ENCODE results near the gene TUBB2A. TPM values are rescaled to one million over a fixed set of nuclear protein-coding genes. Genes with fewer than 3 reads are reported as not detected.

The TUBB2A gene
- total and polyA plus RNA-seq, 2 of the 13 experiments (the other 11 are each of a cell fraction or from before 2014, with no cell fraction given): 35.3 to 106 TPM

GRCh38 chr6:3118353-3119039, 38.8 kb downstream of the TUBB2A start, which contains the start of gene BPHL (continued):
- TF ChIP-seq ZNF704 (CRISPR knock-in tag; IDR thresholded peaks at IDR 0.05; ENCODE audit: borderline replicate concordance) (peak; percentile 89), MBNL3 (CRISPR knock-in tag; conservative IDR thresholded peaks at IDR 0.05) (0 out of 2 replicates have a peak, but pooled peaks have one; percentile 60), SRSF9 (IDR thresholded peaks at IDR 0.05; ENCODE audit: borderline replicate concordance, insufficient read depth, low read depth, low read length, poor library complexity, severe bottlenecking) (no peak), ZNF703 (CRISPR knock-in tag; IDR thresholded peaks at IDR 0.05; ENCODE audit: borderline replicate concordance) (no peak), SRSF1 (optimal IDR thresholded peaks at IDR 0.05; ENCODE audit: low read depth, low read length) (peak; percentile 54), KDM1A (CRISPR knock-in tag; IDR thresholded peaks at IDR 0.05) (no peak), ZNF644 (CRISPR knock-in tag; IDR thresholded peaks at IDR 0.05; ENCODE audit: low read depth) (0 out of 2 replicates have a peak, but pooled peaks have one; percentile 41), TFDP1 (CRISPR knock-in tag; IDR thresholded peaks at IDR 0.05; ENCODE audit: borderline replicate concordance) (peak; percentile 82), CHD4 (IDR thresholded peaks at IDR 0.05; ENCODE audit: borderline replicate concordance, low read length) (no peak), ZNF772 (CRISPR knock-in tag; IDR thresholded peaks at IDR 0.05) (peak; percentile 89), ASH2L (IDR thresholded peaks at IDR 0.05; ENCODE audit: insufficient read length, low read depth, low read length) (peak; percentile 82), SNAPC2 (CRISPR knock-in tag; IDR thresholded peaks at IDR 0.05) (peak; percentile 99), CCDC6 (CRISPR knock-in tag; IDR thresholded peaks at IDR 0.05) (no peak), JARID2 (CRISPR knock-in tag; IDR thresholded peaks at IDR 0.05; ENCODE audit: insufficient replicate concordance) (peak; percentile 91), PPARG (CRISPR knock-in tag; conservative IDR thresholded peaks at IDR 0.05) (no peak; the same call in none of the 2 replicates), TMF1 (CRISPR knock-in tag; IDR thresholded peaks at IDR 0.05; ENCODE audit: low read depth) (peak; percentile 92), ELF3 (CRISPR knock-in tag; IDR thresholded peaks at IDR 0.05) (peak; percentile 63; the same call in 1 of the 2 replicates), NR2F1 (CRISPR knock-in tag; IDR thresholded peaks at IDR 0.05) (peak; percentile 20 to 31; a peak in 2 of 4 replicates), NFYB (CRISPR knock-in tag; IDR thresholded peaks at IDR 0.05) (no peak; the same call in 1 of the 2 replicates), CREB1 (IDR thresholded peaks at IDR 0.05) (0 out of 2 replicates have a peak, but pooled peaks have one; percentile 53), CREB1 (CRISPR knock-in tag; IDR thresholded peaks at IDR 0.05) (no peak), ZHX1 (CRISPR knock-in tag; IDR thresholded peaks at IDR 0.05; ENCODE audit: low read depth) (peak; percentile 95), ZNF205 (CRISPR knock-in tag; IDR thresholded peaks at IDR 0.05) (peak; percentile 79), SOX6 (IDR thresholded peaks at IDR 0.05) (no peak), SOX6 (CRISPR knock-in tag; IDR thresholded peaks at IDR 0.05) (peak; percentile 77), RARG (CRISPR knock-in tag; IDR thresholded peaks at IDR 0.05; ENCODE audit: low read depth) (peak; percentile 98; the same call in 1 of the 2 replicates), HNRNPH1 (optimal IDR thresholded peaks at IDR 0.05; ENCODE audit: low read depth, low read length) (no peak)

Measured in HepG2 (cell line).